ENCODE results near the gene SH3GLB1. TPM values are rescaled to one million over a fixed set of nuclear protein-coding genes. Genes with fewer than 3 reads are reported as not detected.
"Not testable (repeated sequence)": the region's sequence is repeated elsewhere in the genome, so short reads cannot be mapped to it uniquely, and the experiment has no call there.

SH3GLB1 gene
- total RNA-seq: 100 to 1,000 TPM in 3 of 4 donors, 10 to 100 TPM in 1; 99.2 to 103 (median 102) TPM
- polyA plus RNA-seq: 38.8 TPM
- long read RNA-seq, donor 1, full-length matches to known transcripts: 158 of 187 reads
- long read RNA-seq, donor 1, partial matches to known transcripts: 5 of 187 reads
- long read RNA-seq, donor 1, other reads (novel, unspliced or antisense): 24 of 187 reads
- long read RNA-seq, donor 2, full-length matches to known transcripts: 84 of 96 reads
- long read RNA-seq, donor 2, partial matches to known transcripts: 4 of 96 reads
- long read RNA-seq, donor 2, other reads (novel, unspliced or antisense): 8 of 96 reads
- long read RNA-seq, donor 3, full-length matches to known transcripts: 398 of 500 reads
- long read RNA-seq, donor 3, partial matches to known transcripts: 9 of 500 reads
- long read RNA-seq, donor 3, other reads (novel, unspliced or antisense): 93 of 500 reads
- long read RNA-seq, donor 4, full-length matches to known transcripts: 85 of 97 reads
- long read RNA-seq, donor 4, partial matches to known transcripts: 1 of 97 reads
- long read RNA-seq, donor 4, other reads (novel, unspliced or antisense): 11 of 97 reads

DNA sequence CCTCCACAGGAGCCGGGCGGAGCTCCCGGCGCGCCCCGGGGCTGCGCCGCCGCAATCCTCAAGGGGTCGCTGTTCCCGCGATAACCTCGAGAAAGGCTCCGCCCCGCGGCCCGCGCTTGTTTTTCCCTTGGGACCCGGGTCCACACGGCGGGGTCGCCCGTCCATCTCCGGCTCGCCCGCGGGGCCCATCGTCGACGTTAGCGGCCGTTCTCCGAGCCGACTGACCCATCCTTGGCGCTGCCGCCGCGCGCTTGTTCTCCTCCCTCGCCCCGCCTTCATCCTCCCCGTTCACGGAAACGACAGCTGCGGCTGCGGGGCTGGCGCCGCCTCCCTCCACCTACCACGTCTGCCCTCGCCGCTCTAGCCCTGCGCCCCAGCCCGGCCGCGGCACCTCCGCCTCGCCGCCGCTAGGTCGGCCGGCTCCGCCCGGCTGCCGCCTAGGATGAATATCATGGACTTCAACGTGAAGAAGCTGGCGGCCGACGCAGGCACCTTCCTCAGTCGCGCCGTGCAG, at the start of gene SH3GLB1:
Gene SH3GLB1 (plus strand): TSS at position 119 of the 514 bp plus-strand sequence. CDS start 324 bp downstream, at position 443.
- intact Hi-C loops (cut with DNase I): no loop called here
- H3K4me1 ChIP-seq (ENCODE audit: control insufficient read depth, insufficient read depth, low read length): no peaks in the 10 kb centered on the region
- WGBS: under 1% methylated on average over 71 of the region's 71 CpGs
- H3K4me3 ChIP-seq (ENCODE audit: low read length): peak within 1 kb of the TSS; percentile 74
- H3K27me3 ChIP-seq (ENCODE audit: control insufficient read depth, insufficient read depth): no peaks in the 10 kb centered on the region
- H3K27ac ChIP-seq (ENCODE audit: low read length): peak within 1 kb of the TSS; percentile 88
- H3K9me3 ChIP-seq (ENCODE audit: control insufficient read depth, low read length): no peaks in the 10 kb centered on the region
- peak; percentile 96 to 97 for ATAC-seq
- DNase-seq: peak; percentile 87 to 96 (median 95)

GRCh38 chr1:86658381-86658780, 46.0 kb upstream of the SH3GLB1 start:
- intact Hi-C loops (cut with DNase I); H3K9me3 ChIP-seq (ENCODE audit: control insufficient read depth, low read length); DNase-seq; H3K4me1 ChIP-seq (ENCODE audit: control insufficient read depth, insufficient read depth, low read length); ATAC-seq; H3K27me3 ChIP-seq (ENCODE audit: control insufficient read depth, insufficient read depth); H3K4me3 ChIP-seq (ENCODE audit: low read length); H3K27ac ChIP-seq (ENCODE audit: low read length): not testable (repeated sequence)
- WGBS: 79% methylated on average over 7 of the region's 7 CpGs

DNA sequence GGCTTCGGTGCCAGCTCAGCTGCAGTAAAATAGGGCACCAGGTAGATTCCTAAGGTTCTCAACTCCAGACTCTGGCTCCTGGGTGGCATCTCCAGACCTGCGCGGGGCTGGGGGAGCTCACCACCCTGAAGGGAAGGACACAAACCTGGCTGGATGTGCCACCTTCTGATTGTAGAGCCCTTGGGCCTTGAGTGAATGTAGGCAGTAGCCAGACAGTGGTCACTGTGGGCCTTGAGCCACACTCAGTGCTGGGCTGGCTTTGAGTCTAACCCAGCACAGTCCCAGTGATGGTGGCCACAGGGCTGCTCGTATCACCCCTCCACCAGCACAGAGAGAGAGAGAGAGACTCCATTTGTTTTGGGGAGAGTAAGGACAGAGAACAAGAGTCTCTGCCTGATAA, 38.0 kb upstream of the SH3GLB1 start:
- 83% methylated on average over 4 of the region's 4 CpGs for WGBS
- intact Hi-C loops (cut with DNase I): no loop called here
- no peak for ATAC-seq

GRCh38 chr1:86687595-86687994, 16.8 kb upstream of the SH3GLB1 start:
- no peak for DNase-seq
- intact Hi-C loops (cut with DNase I): loop anchor here in 1 of 4 donors (10.0 kb wide), 1 partner anchor 203 kb away; no protein-coding TSS in a partner anchor
- 82% methylated on average over 1 of the region's 1 CpG for WGBS

More for the DNA sequence above, 38.0 kb upstream of the SH3GLB1 start:
- H3K27ac ChIP-seq (ENCODE audit: low read length): no peak overlapping the region
- H3K27me3 ChIP-seq (ENCODE audit: control insufficient read depth, insufficient read depth): no peaks in the 10 kb centered on the region
- no peaks in the 10 kb centered on the region for H3K4me1 ChIP-seq (ENCODE audit: control insufficient read depth, insufficient read depth, low read length)
- no peak for DNase-seq
- H3K9me3 ChIP-seq (ENCODE audit: control insufficient read depth, low read length): no peaks in the 10 kb centered on the region
- H3K4me3 ChIP-seq (ENCODE audit: low read length): no peak overlapping the region

GRCh38 chr1:86692641-86693040, 11.7 kb upstream of the SH3GLB1 start:
- H3K4me1 ChIP-seq (ENCODE audit: control insufficient read depth, insufficient read depth, low read length): no peaks in the 10 kb centered on the region
- DNase-seq: no peak
- no peaks in the 10 kb centered on the region for H3K27me3 ChIP-seq (ENCODE audit: control insufficient read depth, insufficient read depth)
- no peak overlapping the region for H3K27ac ChIP-seq (ENCODE audit: low read length)
- no peaks in the 10 kb centered on the region for H3K9me3 ChIP-seq (ENCODE audit: control insufficient read depth, low read length)
- intact Hi-C loops (cut with DNase I): no loop called here
- WGBS: 65% methylated on average over 6 of the region's 6 CpGs
- H3K4me3 ChIP-seq (ENCODE audit: low read length): no peak overlapping the region
- ATAC-seq: no peak

More at GRCh38 chr1:86687595-86687994, 16.8 kb upstream of the SH3GLB1 start:
- Histone ChIP-seq H3K27me3 (ENCODE audit: control insufficient read depth, insufficient read depth) (no peaks in the 10 kb centered on the region), H3K4me1 (ENCODE audit: control insufficient read depth, insufficient read depth, low read length) (no peaks in the 10 kb centered on the region), H3K27ac (ENCODE audit: low read length) (no peak overlapping the region), H3K9me3 (ENCODE audit: control insufficient read depth, low read length) (no peaks in the 10 kb centered on the region), H3K4me3 (ENCODE audit: low read length) (no peak overlapping the region)
- ATAC-seq: no peak

DNA sequence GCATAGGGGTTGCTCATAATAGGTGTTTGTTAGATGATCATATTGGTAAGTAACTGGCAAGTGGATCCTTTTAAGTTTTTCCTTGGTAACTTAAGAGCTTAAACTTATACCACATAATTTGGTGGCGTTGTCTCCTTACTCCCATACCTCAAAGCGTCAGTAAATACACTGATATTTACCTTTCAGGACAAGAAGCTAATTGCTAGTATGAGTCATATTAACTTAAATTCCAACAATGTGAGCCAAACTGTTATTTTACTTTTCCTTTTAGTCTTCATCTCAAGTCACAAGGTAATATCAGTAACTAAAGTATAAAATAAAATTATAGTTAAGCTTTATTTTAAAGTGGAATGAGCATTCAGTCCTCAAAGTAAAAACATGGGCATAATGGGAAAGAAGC, 9.0 kb upstream of the SH3GLB1 start:
- Histone ChIP-seq H3K9me3 (ENCODE audit: control insufficient read depth, low read length) (no peaks in the 10 kb centered on the region), H3K4me1 (ENCODE audit: control insufficient read depth, insufficient read depth, low read length) (no peaks in the 10 kb centered on the region), H3K27ac (ENCODE audit: low read length) (no peak overlapping the region), H3K4me3 (ENCODE audit: low read length) (no peak overlapping the region), H3K27me3 (ENCODE audit: control insufficient read depth, insufficient read depth) (no peaks in the 10 kb centered on the region)
- intact Hi-C loops (cut with DNase I): no loop called here
- no peak for ATAC-seq
- WGBS: 94% methylated on average over 2 of the region's 2 CpGs
- no peak for DNase-seq

GRCh38 chr1:86696522-86696921, 7.9 kb upstream of the SH3GLB1 start:
- WGBS: 73% methylated on average over 1 of the region's 1 CpG
- Histone ChIP-seq H3K9me3 (ENCODE audit: control insufficient read depth, low read length) (no peaks in the 10 kb centered on the region), H3K27ac (ENCODE audit: low read length) (no peak overlapping the region), H3K27me3 (ENCODE audit: control insufficient read depth, insufficient read depth) (no peaks in the 10 kb centered on the region), H3K4me1 (ENCODE audit: control insufficient read depth, insufficient read depth, low read length) (no peaks in the 10 kb centered on the region), H3K4me3 (ENCODE audit: low read length) (no peak overlapping the region)
- ATAC-seq: no peak
- DNase-seq: no peak
- intact Hi-C loops (cut with DNase I): no loop called here

GRCh38 chr1:86699186-86699585, 5.2 kb upstream of the SH3GLB1 start:
- no peaks in the 10 kb centered on the region for H3K27me3 ChIP-seq (ENCODE audit: control insufficient read depth, insufficient read depth)
- ATAC-seq: no peak
- no peak for DNase-seq
- WGBS: 72% methylated on average over 2 of the region's 2 CpGs
- no peaks in the 10 kb centered on the region for H3K4me1 ChIP-seq (ENCODE audit: control insufficient read depth, insufficient read depth, low read length)
- no peak overlapping the region for H3K4me3 ChIP-seq (ENCODE audit: low read length)
- H3K27ac ChIP-seq (ENCODE audit: low read length): no peak overlapping the region
- no peaks in the 10 kb centered on the region for H3K9me3 ChIP-seq (ENCODE audit: control insufficient read depth, low read length)
- intact Hi-C loops (cut with DNase I): no loop called here

GRCh38 chr1:86701731-86702130, 2.6 kb upstream of the SH3GLB1 start:
- DNase-seq (no peak), ATAC-seq (no peak)
- Histone ChIP-seq H3K4me3 (ENCODE audit: low read length) (no peak overlapping the region), H3K4me1 (ENCODE audit: control insufficient read depth, insufficient read depth, low read length) (no peaks in the 10 kb centered on the region), H3K27me3 (ENCODE audit: control insufficient read depth, insufficient read depth) (no peaks in the 10 kb centered on the region), H3K27ac (ENCODE audit: low read length) (no peak overlapping the region), H3K9me3 (ENCODE audit: control insufficient read depth, low read length) (no peaks in the 10 kb centered on the region)
- WGBS: 49% methylated on average over 1 of the region's 1 CpG
- intact Hi-C loops (cut with DNase I): no loop called here

DNA sequence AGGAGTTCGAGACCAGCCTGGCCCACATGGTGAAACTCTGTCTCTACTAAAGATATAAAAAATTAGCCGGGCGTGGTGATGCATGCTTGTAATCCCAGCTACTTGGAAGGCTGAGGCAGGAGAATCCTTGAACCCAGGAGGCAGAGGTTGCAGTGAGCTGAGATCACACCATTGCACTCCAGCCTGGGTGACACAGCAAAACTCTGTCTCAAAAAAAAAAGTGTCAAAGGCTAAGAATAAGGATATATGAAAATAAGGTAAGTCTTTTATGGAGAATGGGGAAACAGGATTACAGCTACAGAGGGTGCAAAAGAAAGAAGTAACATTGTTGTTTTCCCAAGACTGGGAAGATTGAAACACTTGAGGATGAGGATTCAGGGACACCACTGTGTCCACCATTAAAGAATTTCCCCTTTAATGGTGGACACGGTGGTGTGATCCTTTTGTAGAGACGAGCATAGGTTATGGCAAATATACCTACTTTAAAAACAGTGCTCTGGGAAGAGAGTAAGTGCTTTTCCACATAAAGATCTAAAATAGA, 1.4 kb upstream of the SH3GLB1 start:
- intact Hi-C loops (cut with DNase I); H3K27me3 ChIP-seq (ENCODE audit: control insufficient read depth, insufficient read depth); ATAC-seq; H3K27ac ChIP-seq (ENCODE audit: low read length); H3K4me1 ChIP-seq (ENCODE audit: control insufficient read depth, insufficient read depth, low read length); DNase-seq; H3K9me3 ChIP-seq (ENCODE audit: control insufficient read depth, low read length): not testable (repeated sequence)
- WGBS: 92% methylated on average over 5 of the region's 5 CpGs
- H3K4me3 ChIP-seq (ENCODE audit: low read length): peak overlapping the region; percentile 74
